Upper lobe of left lung (tissue), 6 donors: ENCODE measurements around the gene OR5AS1. TPM values are rescaled to one million over a fixed set of nuclear protein-coding genes. Genes with fewer than 3 reads are reported as not detected.
"Not testable (repeated sequence)": the region's sequence is repeated elsewhere in the genome, so short reads cannot be mapped to it uniquely, and the experiment has no call there.

Experiments
- ATAC-seq, 2 donors: fragments of 200-7000 bp; cut with Tn5 transposase; one replicate each; pipeline ENCODE4 v1.9.1; 2022; ENCODE audit warnings: mild to moderate bottlenecking in 2 of 2, moderate library complexity in 2 of 2; ENCODE audit not compliant: low FRiP score in 2 of 2
- DNase-seq, 2 donors: peaks; one replicate each; pipeline ENCODE4 v3.0.0-alpha.2; 2019 to 2020
- H3K27ac ChIP-seq, 4 donors: fragments of 200-600 bp; sonication (generic); one replicate each; pipeline ENCODE4 v1.5.1; 2016 to 2019
- H3K27me3 ChIP-seq, 4 donors: fragments of 200-600 bp; sonication (generic); one replicate each; pipeline ENCODE4 v1.5.1; 2017 to 2019
- H3K36me3 ChIP-seq, 4 donors: fragments of 200-600 bp; sonication (generic); one replicate each; pipeline ENCODE4 v1.5.1; 2016 to 2019
- H3K4me1 ChIP-seq, 4 donors: fragments of 200-600 bp; sonication (generic); one replicate each; pipeline ENCODE4 v1.5.1; 2018 to 2019
- H3K4me3 ChIP-seq, 4 donors: fragments of 200-600 bp; sonication (generic); one replicate each; pipeline ENCODE4 v1.5.1; 2017 to 2019; ENCODE audit warnings: mild to moderate bottlenecking in 2 of 4, moderate library complexity in 1 of 4
- H3K9me3 ChIP-seq, 4 donors: fragments of 200-600 bp; sonication (generic); one replicate each; pipeline ENCODE4 v1.5.1; 2018 to 2019
- CTCF ChIP-seq, 6 experiments: fragments of 450-650 bp in 4 of 6; fragments of 200-600 bp in 2 of 6; sonication (generic) in 2 of 6; IDR thresholded peaks; one replicate each; pipeline ENCODE4 v1.5.1; 2016 to 2019; ENCODE audit warnings: antibody characterized with exemption in 6 of 6
- EP300 ChIP-seq, 4 donors: sonication (generic); formaldehyde crosslinking; IDR thresholded peaks; one replicate each; pipeline ENCODE4 v1.5.1; 2017; ENCODE audit warnings: antibody characterized with exemption in 4 of 4, control low read depth in 2 of 4
- POLR2A ChIP-seq, 4 donors: fragments of 450-650 bp; IDR thresholded peaks; one replicate each; pipeline ENCODE4 v1.5.1; 2016 to 2017; ENCODE audit warnings: antibody characterized with exemption in 4 of 4, mild to moderate bottlenecking in 2 of 4
- POLR2AphosphoS5 ChIP-seq, 2 donors: sonication (generic); formaldehyde crosslinking; IDR thresholded peaks; one replicate each; pipeline ENCODE4 v1.5.1; 2017; ENCODE audit warnings: antibody characterized with exemption in 2 of 2
- WGBS, 2 donors: methylation state at CpG; one replicate each; pipeline ENCODE4 v1.1.5; 2017 to 2018; 5-methylcytosine and 5-hydroxymethylcytosine counted together
- total RNA-seq, 6 donors: library from RNA; depleted of rRNA in 4 of 6; stranded (reverse); fragments of >200 nt in 4 of 6; gene quantifications; one replicate each; pipeline versions ENCODE4 v1.1.0 to v1.2.1, GENCODE V29; 2016 to 2021
- donor health status: DM: no; HTN: no; CAD: no; lungs with moderate emphysema.
- donor health status: DM: no; HTN: yes; CAD: no; lungs with severe emphysema.

Gene OR5AS1
- total RNA-seq, 6 donors from 2014 or later, result not detected

- DNase-seq, result no peak
Observed at GRCh38 chr11:56048480-56048879, 21.0 kb downstream of the OR5AS1 start.

GRCh38 chr11:56049487-56049886 is 22.0 kb downstream of the OR5AS1 start:
- Histone ChIP-seq H3K27me3 (no peaks in the 10 kb centered on the region), H3K4me1 (no peaks in the 10 kb centered on the region), H3K9me3 (no peaks in the 10 kb centered on the region), H3K4me3 (no peak overlapping the region), H3K36me3 (no peaks in the 10 kb centered on the region), H3K27ac (no peak overlapping the region)
- TF ChIP-seq EP300 (IDR thresholded peaks at IDR 0.05), result no peak
- no peak for TF ChIP-seq CTCF (IDR thresholded peaks at IDR 0.05)
- TF ChIP-seq POLR2AphosphoS5 (IDR thresholded peaks at IDR 0.05), result no peak
- no peak for TF ChIP-seq POLR2A (IDR thresholded peaks at IDR 0.05)
- no peak for DNase-seq
- no peak for ATAC-seq
- WGBS, 2 donors, result 78 to 81% methylated on average over 2 of the region's 2 CpGs

More at GRCh38 chr11:56048480-56048879, 21.0 kb downstream of the OR5AS1 start:
- WGBS, 2 donors, result 69 to 72% methylated on average over 4 of the region's 4 CpGs
- Histone ChIP-seq H3K4me3 (no peak overlapping the region), H3K27ac (no peak overlapping the region), H3K4me1 (no peaks in the 10 kb centered on the region), H3K27me3 (no peaks in the 10 kb centered on the region), H3K36me3 (no peaks in the 10 kb centered on the region), H3K9me3 (no peaks in the 10 kb centered on the region)
- no peak for ATAC-seq
- TF ChIP-seq POLR2A (IDR thresholded peaks at IDR 0.05) (no peak), CTCF (IDR thresholded peaks at IDR 0.05) (no peak), POLR2AphosphoS5 (IDR thresholded peaks at IDR 0.05) (no peak), EP300 (IDR thresholded peaks at IDR 0.05) (no peak)

GRCh38 chr11:56056366-56056765 is 28.9 kb downstream of the OR5AS1 start:
- not testable (repeated sequence) for ATAC-seq, H3K36me3 ChIP-seq, H3K4me1 ChIP-seq, DNase-seq, H3K27ac ChIP-seq, H3K9me3 ChIP-seq, H3K4me3 ChIP-seq, H3K27me3 ChIP-seq
- 32 to 36% methylated on average over 4 of the region's 4 CpGs for WGBS, 2 donors

- 29 to 46% methylated on average over 7 of the region's 7 CpGs for WGBS, 2 donors
- not testable (repeated sequence) for H3K27me3 ChIP-seq, ATAC-seq, H3K36me3 ChIP-seq, DNase-seq, H3K27ac ChIP-seq, H3K9me3 ChIP-seq, H3K4me1 ChIP-seq, H3K4me3 ChIP-seq
Observed at GRCh38 chr11:56057661-56058237, 30.3 kb downstream of the OR5AS1 start.

GRCh38 chr11:56058260-56058780 is 30.9 kb downstream of the OR5AS1 start:
- not testable (repeated sequence) for ATAC-seq, H3K4me1 ChIP-seq, H3K36me3 ChIP-seq, DNase-seq, H3K27me3 ChIP-seq, H3K27ac ChIP-seq, H3K9me3 ChIP-seq, H3K4me3 ChIP-seq
- 72 to 86% methylated on average over 7 of the region's 7 CpGs for WGBS, 2 donors

GRCh38 chr11:56066980-56067379 is 39.5 kb downstream of the OR5AS1 start:
- Histone ChIP-seq H3K4me3 (no peak overlapping the region), H3K27ac (no peak overlapping the region), H3K36me3 (no peaks in the 10 kb centered on the region), H3K9me3 (no peaks in the 10 kb centered on the region), H3K27me3 (no peaks in the 10 kb centered on the region), H3K4me1 (no peaks in the 10 kb centered on the region)
- TF ChIP-seq EP300 (IDR thresholded peaks at IDR 0.05) (no peak), CTCF (IDR thresholded peaks at IDR 0.05) (no peak)
- WGBS, 2 donors, result 64 to 66% methylated on average over 2 of the region's 2 CpGs
- DNase-seq (no peak), ATAC-seq (no peak)

Other genes with a start within 250 kb of the OR5AS1 start
- not detected for gene OR5D14, start 232.1 kb upstream of the OR5AS1 start, total RNA-seq
- gene OR5L1, start 216.3 kb upstream of the OR5AS1 start, total RNA-seq, result not detected
- gene OR5D18, start 208.0 kb upstream of the OR5AS1 start, total RNA-seq, result not detected
- not detected for gene OR5L2, start 200.4 kb upstream of the OR5AS1 start, total RNA-seq
- gene OR5D16, start 188.9 kb upstream of the OR5AS1 start, total RNA-seq, result not detected
- gene TRIM51, start 144.4 kb upstream of the OR5AS1 start, total RNA-seq, result not detected
- not detected for gene OR5W2, start 113.1 kb upstream of the OR5AS1 start, total RNA-seq
- not detected for gene OR5I1, start 91.3 kb upstream of the OR5AS1 start, total RNA-seq
- gene OR10AG1, start 57.7 kb upstream of the OR5AS1 start, total RNA-seq, result not detected
- not detected for gene OR5F1, start 33.0 kb upstream of the OR5AS1 start, total RNA-seq
- gene OR8I2, start 65.7 kb downstream of the OR5AS1 start, total RNA-seq, result not detected
- not detected for gene OR8H2, start 76.0 kb downstream of the OR5AS1 start, total RNA-seq
- gene OR8H3, start 94.7 kb downstream of the OR5AS1 start, total RNA-seq, result not detected
- not detected for gene OR8J3, start 112.5 kb downstream of the OR5AS1 start, total RNA-seq
- gene OR8K5, start 132.7 kb downstream of the OR5AS1 start, total RNA-seq, result not detected
- not detected for gene OR5J2, start 149.0 kb downstream of the OR5AS1 start, total RNA-seq
- gene OR5T2, start 206.6 kb downstream of the OR5AS1 start, total RNA-seq, result not detected
- gene OR5T3, start 224.6 kb downstream of the OR5AS1 start, total RNA-seq, result not detected
- gene OR5T1, start 246.5 kb downstream of the OR5AS1 start, total RNA-seq, result not detected